Activated effector memory CD4-positive, alpha-beta T cell treated with anti-CD3 and anti-CD28 coated beads, Interleukin-2, amount 50 U/mL, for 16 hours (primary cell): ENCODE results near the gene TAF11L13.

ENCODE experiments used
- DNase-seq: peaks from one replicate; pipeline ENCODE4 v3.0.0-alpha.2; 2020

The TAF11L13 gene

DNA sequence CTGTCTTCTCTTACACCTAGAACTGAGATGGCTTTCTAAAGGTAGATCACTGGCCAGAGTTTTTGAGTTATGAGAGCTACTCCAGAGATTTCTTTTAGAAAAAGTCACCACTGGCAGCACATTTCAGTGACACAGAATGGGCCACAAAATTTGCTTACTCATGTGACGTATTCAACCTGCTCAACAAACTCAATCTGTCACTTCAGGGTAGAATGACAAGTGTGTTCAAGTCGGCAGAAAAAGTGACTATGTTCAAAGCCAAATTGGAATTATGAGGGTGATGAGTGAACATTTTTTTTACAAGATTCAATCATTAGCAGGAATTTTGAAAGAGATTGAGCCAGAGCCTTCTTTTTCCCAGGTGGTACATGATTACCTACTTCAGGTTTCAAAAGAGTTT, 48.8 kb downstream of the TAF11L13 start:
- no peak for DNase-seq
